Vagina (tissue), 2 donors: ENCODE results near the gene STOX1. TPM values are rescaled to one million over a fixed set of nuclear protein-coding genes. Genes with fewer than 3 reads are reported as not detected.
"Not testable (repeated sequence)": the region's sequence is repeated elsewhere in the genome, so short reads cannot be mapped to it uniquely, and the experiment has no call there.

Experiments used
- DNase-seq, 2 donors: peaks; one replicate each; pipeline ENCODE4 v3.0.0-alpha.2; 2017; ENCODE audit errors: extremely low spot score in 2 of 2
- H3K27ac ChIP-seq: fragments of 200-600 bp; sonication (generic); one replicate; pipeline ENCODE4 v1.5.1; 2019
- H3K27me3 ChIP-seq: fragments of 200-600 bp; sonication (generic); one replicate; pipeline ENCODE4 v1.5.1; 2019
- H3K36me3 ChIP-seq, 2 donors: fragments of 200-600 bp; sonication (generic); one replicate each; pipeline ENCODE4 v1.5.1; 2017 to 2019
- H3K4me1 ChIP-seq: fragments of 200-600 bp; sonication (generic); one replicate; pipeline ENCODE4 v1.5.1; 2019
- H3K4me3 ChIP-seq, 2 donors: fragments of 200-600 bp; sonication (generic); 1 replicate in 1 of 2; 2 replicates in 1 of 2; pipeline ENCODE4 v1.5.1; 2016 to 2019
- H3K9me3 ChIP-seq: fragments of 200-600 bp; sonication (generic); one replicate; pipeline ENCODE4 v1.5.1; 2019
- POLR2A ChIP-seq, 2 donors: fragments of 450-650 bp; IDR thresholded peaks; one replicate each; pipeline ENCODE4 v1.6.1; 2017; ENCODE audit warnings: antibody characterized with exemption in 2 of 2, mild to moderate bottlenecking in 2 of 2, moderate library complexity in 2 of 2
- POLR2AphosphoS5 ChIP-seq, 2 donors: sonication (generic); formaldehyde crosslinking; IDR thresholded peaks; one replicate each; pipeline ENCODE4 v1.9.0; 2017; ENCODE audit warnings: antibody characterized with exemption in 2 of 2, mild to moderate bottlenecking in 2 of 2, low read depth in 1 of 2; ENCODE audit not compliant: insufficient read depth in 1 of 2
- intact Hi-C: fragments of 100-400 bp; cut with DNase I; formaldehyde crosslinking; loops from one replicate; pipeline ENCODE4 v1.15.1; 2023
- small RNA-seq: library from RNA; depleted of rRNA; stranded (forward); fragments of <200 nt; gene quantifications from one replicate; pipeline ENCODE3, GENCODE V24; 2016
- total RNA-seq: library from RNA; depleted of rRNA; stranded (reverse); fragments of >200 nt; gene quantifications from one replicate; pipeline ENCODE4 v1.2.3, GENCODE V29; 2016
- TF ChIP-seq, protein P1 (sequence below), 3 experiments: fragments of 450-650 bp in 2 of 3; fragments of 200-600 bp in 1 of 3; sonication (generic) in 1 of 3; IDR thresholded peaks; one replicate each; pipeline ENCODE4 v1.5.1; 2017 to 2019; ENCODE audit warnings: antibody characterized with exemption in 3 of 3, mild to moderate bottlenecking in 2 of 3, moderate library complexity in 2 of 3

The STOX1 gene
- total RNA-seq, 1 donor from 2014 or later = 2.5 TPM

DNA sequence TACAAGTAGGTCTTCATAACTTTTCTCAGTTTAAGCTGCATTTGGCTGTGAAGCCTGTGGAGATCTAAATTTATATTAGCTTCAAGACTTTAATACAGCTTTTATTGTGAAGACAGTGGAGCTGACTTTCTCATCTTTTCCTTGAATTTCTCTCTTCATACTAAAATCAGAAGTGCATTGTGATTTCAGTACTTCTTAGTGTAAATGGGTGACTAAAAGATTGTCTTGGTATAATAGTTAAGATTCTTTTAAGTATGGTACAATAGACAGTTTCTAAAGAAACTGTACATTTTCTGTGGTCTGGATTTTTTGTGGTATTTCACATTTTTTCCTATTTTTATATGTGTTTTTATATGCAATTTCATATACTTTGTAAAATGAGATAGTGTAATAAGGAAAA is 107.7 kb downstream of the STOX1 start:
- Histone ChIP-seq H3K4me1 (no peaks in the 10 kb centered on the region), H3K27ac (no peak overlapping the region), H3K4me3 (no peak overlapping the region), H3K9me3 (no peaks in the 10 kb centered on the region), H3K27me3 (no peaks in the 10 kb centered on the region), H3K36me3 (peaks cover 0 to 44% of the 10 kb centered on the region in 2 donors)
- no peak for TF ChIP-seq POLR2A (IDR thresholded peaks at IDR 0.05)
- TF ChIP-seq POLR2AphosphoS5 (IDR thresholded peaks at IDR 0.05; ENCODE audit: insufficient read depth in 1 of 2, low read depth in 1 of 2) = no peak
- TF ChIP-seq, protein P1, sequence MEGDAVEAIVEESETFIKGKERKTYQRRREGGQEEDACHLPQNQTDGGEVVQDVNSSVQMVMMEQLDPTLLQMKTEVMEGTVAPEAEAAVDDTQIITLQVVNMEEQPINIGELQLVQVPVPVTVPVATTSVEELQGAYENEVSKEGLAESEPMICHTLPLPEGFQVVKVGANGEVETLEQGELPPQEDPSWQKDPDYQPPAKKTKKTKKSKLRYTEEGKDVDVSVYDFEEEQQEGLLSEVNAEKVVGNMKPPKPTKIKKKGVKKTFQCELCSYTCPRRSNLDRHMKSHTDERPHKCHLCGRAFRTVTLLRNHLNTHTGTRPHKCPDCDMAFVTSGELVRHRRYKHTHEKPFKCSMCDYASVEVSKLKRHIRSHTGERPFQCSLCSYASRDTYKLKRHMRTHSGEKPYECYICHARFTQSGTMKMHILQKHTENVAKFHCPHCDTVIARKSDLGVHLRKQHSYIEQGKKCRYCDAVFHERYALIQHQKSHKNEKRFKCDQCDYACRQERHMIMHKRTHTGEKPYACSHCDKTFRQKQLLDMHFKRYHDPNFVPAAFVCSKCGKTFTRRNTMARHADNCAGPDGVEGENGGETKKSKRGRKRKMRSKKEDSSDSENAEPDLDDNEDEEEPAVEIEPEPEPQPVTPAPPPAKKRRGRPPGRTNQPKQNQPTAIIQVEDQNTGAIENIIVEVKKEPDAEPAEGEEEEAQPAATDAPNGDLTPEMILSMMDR (IDR thresholded peaks at IDR 0.05) = no peak
- intact Hi-C loops = no loop called here
- no peak for DNase-seq

DNA sequence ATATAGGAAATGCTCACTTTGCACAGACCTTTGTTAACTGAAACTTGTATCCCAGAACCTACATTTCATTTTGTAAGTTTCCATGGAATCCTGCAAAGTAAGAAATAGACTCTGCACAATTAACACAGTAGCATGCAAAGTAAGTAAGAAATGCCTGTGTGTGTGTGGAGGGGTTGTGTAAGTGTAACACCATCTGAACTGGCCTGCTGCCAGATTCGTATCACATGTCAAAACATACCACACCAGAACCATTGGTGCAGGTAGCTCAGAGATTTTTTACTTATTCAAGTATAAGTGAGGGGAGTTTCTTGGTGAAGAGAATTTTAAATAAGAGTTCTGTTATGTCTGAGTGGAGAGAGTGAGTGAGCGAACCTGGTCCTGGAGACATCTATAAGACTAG is 110.8 kb downstream of the STOX1 start:
- no peaks in the 10 kb centered on the region for H3K9me3 ChIP-seq
- H3K4me1 ChIP-seq = no peaks in the 10 kb centered on the region
- H3K27me3 ChIP-seq = no peaks in the 10 kb centered on the region
- DNase-seq = no peak
- TF ChIP-seq, protein P1 (IDR thresholded peaks at IDR 0.05) = no peak
- no peak for TF ChIP-seq POLR2A (IDR thresholded peaks at IDR 0.05)
- TF ChIP-seq POLR2AphosphoS5 (IDR thresholded peaks at IDR 0.05; ENCODE audit: insufficient read depth in 1 of 2, low read depth in 1 of 2) = no peak
- H3K4me3 ChIP-seq = no peak overlapping the region
- H3K27ac ChIP-seq = no peak overlapping the region
- peaks cover 0 to 54% of the 10 kb centered on the region in 2 donors for H3K36me3 ChIP-seq
- intact Hi-C loops = no loop called here

DNA sequence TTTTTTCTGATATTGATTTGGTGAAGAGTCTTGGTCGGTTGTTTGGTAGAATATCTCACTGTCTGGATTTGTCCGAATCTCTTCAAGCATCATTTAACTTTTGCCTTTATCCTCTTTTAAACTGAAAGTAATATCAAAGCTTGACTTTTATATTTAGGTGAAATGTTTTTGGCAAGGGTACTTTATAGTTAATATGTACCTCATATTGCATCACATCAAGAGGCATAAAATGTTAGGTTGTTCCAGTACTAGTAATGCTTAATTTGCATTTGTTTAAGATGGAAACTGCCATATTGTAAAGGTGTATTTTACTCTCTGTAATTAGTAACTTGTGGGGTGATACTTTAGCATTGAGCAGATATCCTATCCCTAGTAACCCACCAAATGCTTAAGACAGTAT is 111.6 kb downstream of the STOX1 start:
- H3K36me3 ChIP-seq = peaks cover 0 to 59% of the 10 kb centered on the region in 2 donors
- H3K4me1 ChIP-seq = no peaks in the 10 kb centered on the region
- no peak for DNase-seq
- intact Hi-C loops = no loop called here
- H3K9me3 ChIP-seq = no peaks in the 10 kb centered on the region
- H3K4me3 ChIP-seq = no peak overlapping the region
- no peak overlapping the region for H3K27ac ChIP-seq
- TF ChIP-seq, protein P1 (IDR thresholded peaks at IDR 0.05) = no peak
- TF ChIP-seq POLR2AphosphoS5 (IDR thresholded peaks at IDR 0.05; ENCODE audit: insufficient read depth in 1 of 2, low read depth in 1 of 2) (no peak), POLR2A (IDR thresholded peaks at IDR 0.05) (no peak)
- H3K27me3 ChIP-seq = no peaks in the 10 kb centered on the region

DNA sequence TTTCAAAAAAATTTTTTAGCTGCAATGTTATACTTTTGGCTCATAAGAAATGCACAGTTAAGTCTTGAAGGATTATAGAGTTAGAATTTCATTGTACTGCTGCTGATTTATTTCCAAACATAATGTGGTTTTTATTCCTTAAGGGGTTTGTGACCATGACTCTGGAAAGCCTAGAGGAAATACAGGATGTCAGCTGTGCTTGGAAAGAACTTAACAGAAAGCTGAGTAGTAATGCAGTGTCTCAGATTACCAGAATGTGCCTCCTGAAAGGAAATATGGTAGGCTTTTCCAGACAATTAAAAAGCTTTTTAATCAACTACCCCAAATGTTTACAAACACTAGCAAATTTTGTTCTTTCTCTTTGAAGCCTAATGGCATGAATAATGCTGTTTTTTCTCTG is 113.6 kb downstream of the STOX1 start:
- H3K27me3 ChIP-seq, H3K9me3 ChIP-seq, H3K4me3 ChIP-seq, intact Hi-C loops, DNase-seq, H3K27ac ChIP-seq, H3K4me1 ChIP-seq: not testable (repeated sequence)
- H3K36me3 ChIP-seq = peaks cover 0 to 62% of the 10 kb centered on the region in 2 donors

Small RNA genes within 50 kb of the gene (small RNA-seq; reads per million reads assigned to genes)
- not detected for gene RNU6-571P
- gene RNU6-697P = not detected

Other genes with a start within 250 kb of the STOX1 start
- gene CCAR1, start 106.3 kb upstream of the STOX1 start, total RNA-seq = 67.0 TPM
- 28.7 TPM for gene DDX50, start 73.8 kb downstream of the STOX1 start, total RNA-seq
- gene DDX21, start 128.6 kb downstream of the STOX1 start, total RNA-seq = 44.7 TPM
- gene KIFBP, start 161.3 kb downstream of the STOX1 start, total RNA-seq = 25.8 TPM